Vagina (tissue), 2 donors: Measurements from ENCODE around the gene MTAP. TPM values are rescaled to one million over a fixed set of nuclear protein-coding genes. Genes with fewer than 3 reads are reported as not detected.

Experiments
- DNase-seq, 2 donors: peaks; one replicate each; pipeline ENCODE4 v3.0.0-alpha.2; 2017; ENCODE audit errors: extremely low spot score in 2 of 2
- H3K27ac ChIP-seq: fragments of 200-600 bp; sonication (generic); one replicate; pipeline ENCODE4 v1.5.1; 2019
- H3K27me3 ChIP-seq: fragments of 200-600 bp; sonication (generic); one replicate; pipeline ENCODE4 v1.5.1; 2019
- H3K36me3 ChIP-seq, 2 donors: fragments of 200-600 bp; sonication (generic); one replicate each; pipeline ENCODE4 v1.5.1; 2017 to 2019
- H3K4me1 ChIP-seq: fragments of 200-600 bp; sonication (generic); one replicate; pipeline ENCODE4 v1.5.1; 2019
- H3K4me3 ChIP-seq, 2 donors: fragments of 200-600 bp; sonication (generic); 1 replicate in 1 of 2; 2 replicates in 1 of 2; pipeline ENCODE4 v1.5.1; 2016 to 2019
- H3K9me3 ChIP-seq: fragments of 200-600 bp; sonication (generic); one replicate; pipeline ENCODE4 v1.5.1; 2019
- CTCF ChIP-seq, 3 experiments: fragments of 450-650 bp in 2 of 3; fragments of 200-600 bp in 1 of 3; sonication (generic) in 1 of 3; IDR thresholded peaks; one replicate each; pipeline ENCODE4 v1.5.1; 2017 to 2019; ENCODE audit warnings: antibody characterized with exemption in 3 of 3, mild to moderate bottlenecking in 2 of 3, moderate library complexity in 2 of 3
- POLR2A ChIP-seq, 2 donors: fragments of 450-650 bp; IDR thresholded peaks; one replicate each; pipeline ENCODE4 v1.6.1; 2017; ENCODE audit warnings: antibody characterized with exemption in 2 of 2, mild to moderate bottlenecking in 2 of 2, moderate library complexity in 2 of 2
- POLR2AphosphoS5 ChIP-seq, 2 donors: sonication (generic); formaldehyde crosslinking; IDR thresholded peaks; one replicate each; pipeline ENCODE4 v1.9.0; 2017; ENCODE audit warnings: antibody characterized with exemption in 2 of 2, mild to moderate bottlenecking in 2 of 2, low read depth in 1 of 2; ENCODE audit not compliant: insufficient read depth in 1 of 2
- intact Hi-C: fragments of 100-400 bp; cut with DNase I; formaldehyde crosslinking; loops from one replicate; pipeline ENCODE4 v1.15.1; 2023
- total RNA-seq: library from RNA; depleted of rRNA; stranded (reverse); fragments of >200 nt; gene quantifications from one replicate; pipeline ENCODE4 v1.2.3, GENCODE V29; 2016

The MTAP gene
- 19.9 TPM for total RNA-seq

- TF ChIP-seq POLR2AphosphoS5 (IDR thresholded peaks at IDR 0.05; ENCODE audit: insufficient read depth in 1 of 2, low read depth in 1 of 2) (peak; percentile 7 to 89), CTCF (IDR thresholded peaks at IDR 0.05) (no peak), POLR2A (IDR thresholded peaks at IDR 0.05) (peak in 1 of 2 donors; percentile 82)
- peak in 1 of 2 donors; percentile 95 for DNase-seq
- Histone ChIP-seq H3K4me1 (peaks cover 49% of the 10 kb centered on the region), H3K27me3 (no peaks in the 10 kb centered on the region), H3K9me3 (no peaks in the 10 kb centered on the region), H3K36me3 (no peaks in the 10 kb centered on the region), H3K4me3 (peak within 1 kb of the TSS; percentile 69 to 86), H3K27ac (peak within 1 kb of the TSS; percentile 85)
- intact Hi-C loops, result loop anchor here (10.0 kb wide), 1 partner anchor 468 kb away; the partner anchor contains the start of gene KLHL9
Measured at GRCh38 chr9:21802418-21803000, at the start of gene MTAP. TSS of gene MTAP (plus strand) at chr9:21802636. CDS start at chr9:21802749, 113 bp downstream.

- intact Hi-C loops, result no loop called here
- no peaks in the 10 kb centered on the region for H3K9me3 ChIP-seq
- no peak overlapping the region for H3K27ac ChIP-seq
- no peak for DNase-seq
- H3K27me3 ChIP-seq, result no peaks in the 10 kb centered on the region
- no peaks in the 10 kb centered on the region for H3K36me3 ChIP-seq
- no peak overlapping the region for H3K4me3 ChIP-seq
- no peaks in the 10 kb centered on the region for H3K4me1 ChIP-seq
- TF ChIP-seq POLR2AphosphoS5 (IDR thresholded peaks at IDR 0.05; ENCODE audit: insufficient read depth in 1 of 2, low read depth in 1 of 2) (no peak), CTCF (IDR thresholded peaks at IDR 0.05) (no peak), POLR2A (IDR thresholded peaks at IDR 0.05) (no peak)
Measured at GRCh38 chr9:21753523-21753922, 48.9 kb upstream of the MTAP start.

- no peaks in the 10 kb centered on the region for H3K9me3 ChIP-seq
- no peak for DNase-seq
- no peaks in the 10 kb centered on the region for H3K36me3 ChIP-seq
- TF ChIP-seq POLR2A (IDR thresholded peaks at IDR 0.05) (no peak), POLR2AphosphoS5 (IDR thresholded peaks at IDR 0.05; ENCODE audit: insufficient read depth in 1 of 2, low read depth in 1 of 2) (no peak), CTCF (IDR thresholded peaks at IDR 0.05) (no peak)
- H3K27me3 ChIP-seq, result no peaks in the 10 kb centered on the region
- H3K27ac ChIP-seq, result no peak overlapping the region
- H3K4me1 ChIP-seq, result no peaks in the 10 kb centered on the region
- intact Hi-C loops, result no loop called here
- H3K4me3 ChIP-seq, result no peak overlapping the region
Measured at GRCh38 chr9:21754741-21755140, 47.7 kb upstream of the MTAP start.

GRCh38 chr9:21758540-21758939, 43.9 kb upstream of the MTAP start:
- H3K9me3 ChIP-seq, result no peaks in the 10 kb centered on the region
- no peaks in the 10 kb centered on the region for H3K4me1 ChIP-seq
- no peaks in the 10 kb centered on the region for H3K36me3 ChIP-seq
- no peak for DNase-seq
- intact Hi-C loops, result no loop called here
- no peak overlapping the region for H3K27ac ChIP-seq
- no peak overlapping the region for H3K4me3 ChIP-seq
- no peak for TF ChIP-seq POLR2AphosphoS5 (IDR thresholded peaks at IDR 0.05; ENCODE audit: insufficient read depth in 1 of 2, low read depth in 1 of 2)
- TF ChIP-seq POLR2A (IDR thresholded peaks at IDR 0.05), result no peak
- no peak for TF ChIP-seq CTCF (IDR thresholded peaks at IDR 0.05)
- no peaks in the 10 kb centered on the region for H3K27me3 ChIP-seq

- H3K27me3 ChIP-seq, result no peaks in the 10 kb centered on the region
- H3K4me1 ChIP-seq, result no peaks in the 10 kb centered on the region
- no peak for TF ChIP-seq POLR2A (IDR thresholded peaks at IDR 0.05)
- no peak for DNase-seq
- no peak overlapping the region for H3K27ac ChIP-seq
- H3K9me3 ChIP-seq, result no peaks in the 10 kb centered on the region
- H3K4me3 ChIP-seq, result no peak overlapping the region
- intact Hi-C loops, result no loop called here
- H3K36me3 ChIP-seq, result no peaks in the 10 kb centered on the region
Measured at GRCh38 chr9:21761309-21761901, 41.0 kb upstream of the MTAP start.
